OCI-LY7 (cell line): ENCODE results near the gene JAZF1.

ENCODE experiments used
- CTCF ChIP-seq: fragments of 200-600 bp; sonication (generic); conservative IDR thresholded peaks from 2 replicates; pipeline ENCODE4 v1.5.1; 2014; ENCODE audit warnings: mild to moderate bottlenecking, antibody characterized with exemption, low read length, moderate library complexity, mixed read lengths
- EZH2phosphoT487 ChIP-seq: fragments of 200-600 bp; sonication (generic); IDR thresholded peaks from 2 replicates; pipeline ENCODE4 v1.6.1; 2018; ENCODE audit warnings: low read depth, borderline replicate concordance, mild to moderate bottlenecking, mixed run types, antibody characterized with exemption, low read length, moderate library complexity, mixed read lengths

DNA sequence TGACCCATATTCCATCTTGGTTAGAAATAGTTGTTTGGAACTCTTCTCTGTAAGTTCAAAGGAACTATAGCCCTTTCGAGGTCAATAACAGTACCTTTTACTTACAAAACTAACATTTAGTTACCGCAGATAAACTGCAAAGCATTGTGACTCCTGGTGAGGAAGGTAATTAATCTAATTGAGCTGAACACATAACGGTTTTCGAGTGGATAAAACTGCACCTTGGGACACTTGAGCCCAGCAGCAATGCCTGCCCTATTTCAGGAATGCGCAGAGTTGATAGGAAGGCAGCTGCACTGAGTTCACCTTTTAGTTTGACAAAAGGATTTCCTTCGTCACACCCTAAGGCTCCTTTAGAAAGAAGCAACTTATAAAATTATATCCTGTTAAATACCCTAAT, 75.4 kb downstream of the JAZF1 start:
- TF ChIP-seq CTCF (no peak), EZH2phosphoT487 (no peak)
